ENCODE results near the gene TRMT44. TPM values are rescaled to one million over a fixed set of nuclear protein-coding genes. Genes with fewer than 3 reads are reported as not detected.

Gene TRMT44
- total RNA-seq, 6 donors from 2014 or later, result 22.8 to 81.7 (median 30.2) TPM

GRCh38 chr4:8475751-8476575 is 35.4 kb downstream of the TRMT44 start:
- Histone ChIP-seq H3K4me1 (peaks cover 5 to 11% (median 10%) of the 10 kb centered on the region in 4 donors), H3K36me3 (peaks cover 0 to 40% (median 19%) of the 10 kb centered on the region in 4 donors), H3K27me3 (no peaks in the 10 kb centered on the region), H3K9me3 (no peaks in the 10 kb centered on the region), H3K4me3 (no peak overlapping the region), H3K27ac (no peak overlapping the region)
- WGBS, 2 donors, result 80 to 93% methylated on average over 27 to 29 of the region's 29 CpGs
- no peak for TF ChIP-seq POLR2AphosphoS5 (IDR thresholded peaks at IDR 0.05)
- TF ChIP-seq EP300 (IDR thresholded peaks at IDR 0.05), result no peak
- no peak for TF ChIP-seq POLR2A (IDR thresholded peaks at IDR 0.05)
- TF ChIP-seq CTCF (IDR thresholded peaks at IDR 0.05), result no peak
- ATAC-seq (ENCODE audit: low FRiP score in 2 of 2) (no peak), DNase-seq (no peak)

- TF ChIP-seq POLR2AphosphoS5 (IDR thresholded peaks at IDR 0.05) (no peak), POLR2A (IDR thresholded peaks at IDR 0.05) (no peak), EP300 (IDR thresholded peaks at IDR 0.05) (no peak), CTCF (IDR thresholded peaks at IDR 0.05) (no peak)
- Histone ChIP-seq H3K36me3 (peaks cover 0 to 33% (median 17%) of the 10 kb centered on the region in 4 donors), H3K27me3 (no peaks in the 10 kb centered on the region), H3K9me3 (no peaks in the 10 kb centered on the region), H3K4me1 (peaks cover 5 to 11% (median 7%) of the 10 kb centered on the region in 4 donors), H3K27ac (no peak overlapping the region), H3K4me3 (no peak overlapping the region)
- peak in 1 of 2 donors; percentile 58 for DNase-seq
- 91 to 94% methylated on average over 12 to 16 of the region's 16 CpGs for WGBS, 2 donors
- ATAC-seq (ENCODE audit: low FRiP score in 2 of 2), result no peak
These were observed 36.6 kb downstream of the TRMT44 start for GRCh38 chr4:8477095-8477635.

- no peak for TF ChIP-seq EP300 (IDR thresholded peaks at IDR 0.05)
- no peak for TF ChIP-seq CTCF (IDR thresholded peaks at IDR 0.05)
- TF ChIP-seq POLR2AphosphoS5 (IDR thresholded peaks at IDR 0.05), result no peak
- no peak for TF ChIP-seq POLR2A (IDR thresholded peaks at IDR 0.05)
- no peaks in the 10 kb centered on the region for H3K9me3 ChIP-seq
- H3K4me3 ChIP-seq, result no peak overlapping the region
- ATAC-seq (ENCODE audit: low FRiP score in 2 of 2), result peak in 1 of 2 donors; percentile 13
- 84 to 100% methylated on average over 2 to 8 of the region's 8 CpGs for WGBS, 2 donors
- no peak overlapping the region for H3K27ac ChIP-seq
- peaks cover 0 to 33% (median 17%) of the 10 kb centered on the region in 4 donors for H3K36me3 ChIP-seq
- no peaks in the 10 kb centered on the region for H3K27me3 ChIP-seq
- peaks cover 0 to 7% (median 3%) of the 10 kb centered on the region in 4 donors for H3K4me1 ChIP-seq
- no peak for DNase-seq
These were observed 37.1 kb downstream of the TRMT44 start for GRCh38 chr4:8477676-8478075.

- peaks cover 0 to 3% (median under 1%) of the 10 kb centered on the region in 4 donors for H3K4me1 ChIP-seq
- H3K4me3 ChIP-seq, result no peak overlapping the region
- DNase-seq (no peak), ATAC-seq (ENCODE audit: low FRiP score in 2 of 2) (no peak)
- no peaks in the 10 kb centered on the region for H3K9me3 ChIP-seq
- WGBS, 2 donors, result 96 to 97% methylated on average over 8 to 9 of the region's 9 CpGs
- H3K27ac ChIP-seq, result no peak overlapping the region
- TF ChIP-seq POLR2AphosphoS5 (IDR thresholded peaks at IDR 0.05), result no peak
- no peak for TF ChIP-seq CTCF (IDR thresholded peaks at IDR 0.05)
- TF ChIP-seq POLR2A (IDR thresholded peaks at IDR 0.05), result no peak
- no peak for TF ChIP-seq EP300 (IDR thresholded peaks at IDR 0.05)
- no peaks in the 10 kb centered on the region for H3K27me3 ChIP-seq
- peaks cover 0 to 33% (median 17%) of the 10 kb centered on the region in 4 donors for H3K36me3 ChIP-seq
These were observed 37.8 kb downstream of the TRMT44 start for GRCh38 chr4:8478371-8478770.
